Amniotic stem cell (primary cell): ENCODE results near the gene MVB12B.

Source experiments
- DNase-seq: peaks from one replicate; lab custom pipeline; 2025; lab: John Stamatoyannopoulos, UW

MVB12B gene

GRCh38 chr9:126506361-126507317, 180.0 kb downstream of the MVB12B start:
- DNase-seq = no peak

- no peak for DNase-seq
Observed at GRCh38 chr9:126507318-126508109, 180.9 kb downstream of the MVB12B start.

GRCh38 chr9:126508171-126508591, 181.6 kb downstream of the MVB12B start:
- no peak for DNase-seq

GRCh38 chr9:126508928-126509327, 182.3 kb downstream of the MVB12B start:
- no peak for DNase-seq

- no peak for DNase-seq
Observed at GRCh38 chr9:126509718-126510117, 183.1 kb downstream of the MVB12B start.

- DNase-seq = no peak
Observed at GRCh38 chr9:126510564-126510963, 183.9 kb downstream of the MVB12B start.

GRCh38 chr9:126511411-126511810, 184.8 kb downstream of the MVB12B start:
- DNase-seq = no peak

- DNase-seq = no peak
Observed at GRCh38 chr9:126513159-126514036, 186.8 kb downstream of the MVB12B start.

- DNase-seq = peak; percentile 7
Observed at GRCh38 chr9:126514037-126514821, 187.6 kb downstream of the MVB12B start.

- DNase-seq = no peak
Observed at GRCh38 chr9:126515001-126515872, 188.6 kb downstream of the MVB12B start.

GRCh38 chr9:126515873-126516505, 189.4 kb downstream of the MVB12B start:
- DNase-seq = no peak

GRCh38 chr9:126516561-126516935, 189.9 kb downstream of the MVB12B start:
- no peak for DNase-seq

GRCh38 chr9:126516936-126517832, 190.6 kb downstream of the MVB12B start:
- peak; percentile 73 for DNase-seq

GRCh38 chr9:126517833-126518356, 191.3 kb downstream of the MVB12B start:
- no peak for DNase-seq

- DNase-seq = no peak
Observed at GRCh38 chr9:126518763-126519162, 192.1 kb downstream of the MVB12B start.

- no peak for DNase-seq
Observed at GRCh38 chr9:126519660-126520420, 193.2 kb downstream of the MVB12B start.

- no peak for DNase-seq
Observed at GRCh38 chr9:126520453-126520852, 193.8 kb downstream of the MVB12B start.

- no peak for DNase-seq
Observed at GRCh38 chr9:126521089-126521488, 194.5 kb downstream of the MVB12B start.
